HG03521 (cell line): ENCODE data around the gene INO80C.
A peak's percentile ranks its signal among the peaks of the same experiment; 100 is the strongest.
"Not testable (repeated sequence)": the region's sequence is repeated elsewhere in the genome, so short reads cannot be mapped to it uniquely, and the experiment has no call there.

Experiments
- ATAC-seq: cut with Tn5 transposase; IDR thresholded peaks from one replicate; pipeline ENCODE4 v1.9.1; 2021; ENCODE audit warnings: mild to moderate bottlenecking, moderate library complexity; ENCODE audit not compliant: unreplicated experiment

INO80C gene

DNA sequence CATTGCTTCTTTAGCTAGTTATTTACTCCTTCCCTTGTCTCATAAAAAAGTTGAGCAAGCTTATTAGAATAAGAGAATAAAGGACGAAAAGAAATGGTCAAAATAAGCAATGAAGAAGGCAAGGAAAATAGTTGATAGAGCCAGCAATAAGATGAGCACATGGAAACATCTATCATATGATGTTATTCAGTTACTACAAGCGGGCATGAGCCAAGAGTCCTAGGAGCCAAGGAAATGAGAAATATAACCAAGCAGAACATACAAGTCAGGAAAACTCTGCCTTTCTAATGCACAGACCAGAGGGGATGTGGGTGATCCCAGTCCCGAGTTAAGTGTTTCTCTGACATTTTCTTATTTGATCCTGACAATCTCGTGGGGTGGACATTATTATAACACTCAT lies 33.9 kb downstream of the INO80C start:
- ATAC-seq = no peak

DNA sequence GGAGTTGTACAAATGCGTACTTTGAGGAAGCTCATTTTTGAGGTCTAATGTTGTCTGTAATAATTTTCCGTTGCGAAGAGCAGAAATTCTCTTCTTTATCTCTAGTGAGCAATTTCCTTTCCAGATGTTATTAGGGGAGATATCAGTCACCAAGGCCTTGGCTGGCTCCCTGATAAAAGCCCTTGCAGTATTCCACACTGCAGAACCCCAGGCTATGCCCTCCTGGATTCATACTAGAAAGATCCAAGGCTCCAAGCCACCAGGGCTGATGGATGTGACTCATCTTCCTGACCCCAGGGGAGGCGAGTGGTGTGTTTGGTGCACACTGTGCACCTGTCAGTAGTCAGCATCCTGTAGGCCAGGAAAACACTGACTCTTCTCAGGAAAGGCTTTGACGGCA lies 34.7 kb downstream of the INO80C start:
- ATAC-seq = no peak

DNA sequence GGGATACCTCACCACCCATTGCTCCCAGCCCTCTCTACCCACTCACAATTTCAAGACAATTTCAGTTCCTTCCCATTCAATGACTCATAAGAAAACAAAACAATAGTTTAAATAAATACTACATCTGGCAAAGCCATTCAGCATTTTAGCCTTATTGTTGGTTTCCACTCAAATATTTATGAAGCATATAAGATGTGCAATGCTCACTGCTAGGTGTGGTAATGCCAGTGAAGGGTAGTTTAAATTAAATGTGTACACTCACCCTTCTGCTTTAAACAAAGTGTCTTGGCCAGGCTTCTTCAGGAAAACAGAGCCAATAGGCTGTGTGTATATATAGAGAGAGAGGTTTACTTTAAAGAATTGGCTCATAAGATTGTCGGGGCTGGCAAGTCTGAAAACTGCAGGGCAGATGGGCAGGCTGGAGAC lies 37.0 kb downstream of the INO80C start:
- ATAC-seq = no peak

DNA sequence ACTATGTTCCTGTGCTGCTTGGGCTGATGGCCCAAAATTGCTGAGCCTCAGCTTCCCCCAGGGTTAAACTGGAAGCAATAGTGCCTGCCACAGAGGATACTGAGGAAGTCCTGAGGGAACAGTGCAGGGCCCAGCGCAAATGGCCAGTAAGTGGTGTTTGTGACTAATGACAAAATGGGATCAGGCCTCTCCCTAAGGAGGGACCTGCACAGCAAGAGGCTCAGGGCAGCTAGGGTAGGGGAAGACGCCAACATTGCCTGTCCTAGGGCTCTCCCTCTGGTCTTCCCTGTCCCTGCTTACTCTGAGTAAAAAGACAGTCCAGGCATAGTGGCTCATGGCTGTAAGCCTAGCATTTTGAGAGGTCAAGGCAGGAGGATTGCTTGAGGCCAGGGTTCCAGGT lies 37.8 kb downstream of the INO80C start:
- ATAC-seq = no peak

GRCh38 chr18:35458677-35459441 lies 38.9 kb downstream of the INO80C start:
- peak; percentile 66 for ATAC-seq

GRCh38 chr18:35458271-35458670 lies 39.5 kb downstream of the INO80C start:
- ATAC-seq = no peak

DNA sequence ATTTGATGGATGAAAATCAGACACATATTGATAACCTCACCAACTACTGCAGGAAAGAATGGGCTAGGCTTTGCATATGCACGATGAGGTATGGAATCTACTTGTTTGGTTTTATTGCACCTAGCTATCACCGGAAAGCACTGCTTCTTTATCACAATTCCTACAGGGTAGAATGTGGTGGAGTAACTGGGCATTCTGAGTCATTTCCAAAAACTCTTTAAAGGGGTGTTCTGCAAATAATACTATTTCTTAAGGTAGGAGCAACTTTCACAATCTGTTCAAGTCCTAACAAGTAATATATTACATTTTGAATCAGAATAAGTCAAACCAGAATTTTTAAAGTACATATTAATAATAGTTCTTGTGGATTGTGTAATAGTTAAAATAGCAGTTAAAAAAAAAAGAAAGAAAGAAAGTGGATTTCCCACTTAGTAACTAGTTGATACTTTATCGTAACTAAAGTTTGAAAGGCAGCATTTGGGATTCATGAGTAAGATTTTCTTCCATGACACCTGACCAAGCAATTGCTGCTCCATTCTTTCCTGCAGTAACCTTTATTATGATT lies 40.5 kb downstream of the INO80C start:
- ATAC-seq = no peak

DNA sequence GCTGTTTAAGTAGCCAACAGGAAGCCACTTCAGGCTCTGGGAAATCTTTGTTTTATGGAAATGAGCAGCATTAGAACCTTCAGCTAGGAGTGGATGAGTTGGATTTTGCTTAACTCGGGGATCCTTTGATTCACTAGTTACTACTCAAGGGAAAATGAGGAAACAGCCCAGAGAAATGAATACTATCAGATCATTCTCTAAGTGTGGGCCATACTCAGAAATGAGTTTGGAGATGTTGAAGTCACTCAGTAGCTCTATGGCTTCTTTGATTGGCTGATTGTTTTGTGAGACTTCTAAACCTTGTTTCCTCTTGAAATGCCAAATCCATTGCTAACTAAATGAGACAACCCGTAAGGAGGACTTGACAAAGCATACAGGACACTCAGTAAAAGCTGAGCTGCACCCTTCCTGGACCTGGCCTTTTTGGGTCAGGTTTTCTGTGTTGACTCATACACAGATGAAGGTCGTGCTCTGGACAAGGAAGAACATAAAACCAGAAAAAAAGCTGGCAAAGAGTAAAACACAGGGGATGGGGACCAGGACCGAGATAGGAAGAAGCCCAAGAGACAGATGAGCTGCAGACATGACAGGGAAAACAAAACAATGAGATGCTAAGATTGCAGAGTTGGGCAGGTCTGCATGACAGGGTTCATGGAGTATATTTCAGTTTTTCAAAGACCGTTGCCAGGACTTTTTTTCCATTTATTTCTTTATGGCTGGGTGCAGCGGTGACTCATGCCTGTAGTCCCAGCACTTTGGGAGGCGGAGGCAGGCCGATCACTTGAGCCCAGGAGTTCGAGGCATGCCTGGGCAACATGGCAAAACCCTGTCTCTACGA lies 41.6 kb downstream of the INO80C start:
- ATAC-seq = no peak

- ATAC-seq = no peak
Measured at GRCh38 chr18:35454803-35455202, 43.0 kb downstream of the INO80C start.

- not testable (repeated sequence) for ATAC-seq
Measured at GRCh38 chr18:35453065-35453464, 44.7 kb downstream of the INO80C start.

DNA sequence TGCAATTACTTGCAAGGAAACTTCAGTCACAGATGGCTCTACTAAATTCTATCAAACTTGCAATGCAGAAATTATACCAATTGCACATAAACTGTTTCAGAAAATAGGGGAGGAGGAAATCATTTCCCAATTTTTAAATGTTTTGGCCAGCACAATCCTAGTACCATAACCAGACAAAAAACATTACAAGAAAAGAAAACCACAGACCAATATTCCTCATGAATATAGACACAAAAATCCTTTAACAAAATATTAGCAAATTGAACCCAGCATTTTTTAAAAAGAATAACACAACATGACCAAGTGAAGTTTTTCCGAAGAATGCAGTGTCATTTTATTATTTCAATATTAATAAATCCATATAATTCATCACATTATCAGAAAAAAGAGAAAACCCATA lies 45.8 kb downstream of the INO80C start:
- no peak for ATAC-seq

DNA sequence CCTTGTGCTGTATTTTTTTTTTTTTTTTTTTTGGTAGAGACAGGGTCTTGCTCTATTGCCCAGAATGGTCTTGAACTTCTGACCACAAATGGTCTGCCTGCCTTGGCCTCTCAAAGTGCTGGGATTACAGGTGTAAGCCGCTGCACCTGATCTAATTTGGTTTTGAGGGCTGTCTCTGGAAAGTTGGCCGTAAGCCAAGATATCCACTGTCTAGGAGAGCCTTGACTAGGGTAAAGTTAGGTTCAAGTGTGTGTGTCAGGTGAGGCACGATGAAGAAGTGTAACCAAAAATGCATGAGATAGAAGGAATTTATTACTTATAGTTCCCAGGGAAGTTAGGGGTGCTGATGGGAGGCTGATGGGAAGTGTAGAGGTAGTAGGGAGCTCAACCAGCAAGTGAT lies 46.7 kb downstream of the INO80C start:
- no peak for ATAC-seq

GRCh38 chr18:35444636-35445035 lies 53.1 kb downstream of the INO80C start:
- ATAC-seq = no peak

DNA sequence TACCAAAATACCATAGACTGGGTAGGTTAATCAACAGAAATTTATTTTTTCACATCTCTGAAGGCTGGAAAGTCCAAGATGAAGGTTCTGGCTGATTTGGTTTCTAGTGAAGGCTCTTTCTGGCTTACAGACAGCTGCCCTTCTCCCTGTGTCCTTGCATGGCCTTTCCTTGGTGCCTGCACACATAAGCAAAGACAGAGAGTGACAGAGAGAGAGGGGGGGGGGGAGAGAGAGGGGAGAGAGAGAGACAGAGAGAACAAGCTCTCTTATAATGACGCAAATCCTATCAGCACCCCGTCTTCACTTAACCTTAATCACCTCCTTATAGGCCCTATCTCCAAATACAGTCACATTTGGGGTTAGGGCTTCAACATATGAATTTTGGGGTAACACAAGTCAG lies 53.9 kb downstream of the INO80C start:
- ATAC-seq = no peak

GRCh38 chr18:35443434-35443833 lies 54.3 kb downstream of the INO80C start:
- no peak for ATAC-seq

- ATAC-seq = no peak
Measured at GRCh38 chr18:35442701-35443100, 55.1 kb downstream of the INO80C start.

DNA sequence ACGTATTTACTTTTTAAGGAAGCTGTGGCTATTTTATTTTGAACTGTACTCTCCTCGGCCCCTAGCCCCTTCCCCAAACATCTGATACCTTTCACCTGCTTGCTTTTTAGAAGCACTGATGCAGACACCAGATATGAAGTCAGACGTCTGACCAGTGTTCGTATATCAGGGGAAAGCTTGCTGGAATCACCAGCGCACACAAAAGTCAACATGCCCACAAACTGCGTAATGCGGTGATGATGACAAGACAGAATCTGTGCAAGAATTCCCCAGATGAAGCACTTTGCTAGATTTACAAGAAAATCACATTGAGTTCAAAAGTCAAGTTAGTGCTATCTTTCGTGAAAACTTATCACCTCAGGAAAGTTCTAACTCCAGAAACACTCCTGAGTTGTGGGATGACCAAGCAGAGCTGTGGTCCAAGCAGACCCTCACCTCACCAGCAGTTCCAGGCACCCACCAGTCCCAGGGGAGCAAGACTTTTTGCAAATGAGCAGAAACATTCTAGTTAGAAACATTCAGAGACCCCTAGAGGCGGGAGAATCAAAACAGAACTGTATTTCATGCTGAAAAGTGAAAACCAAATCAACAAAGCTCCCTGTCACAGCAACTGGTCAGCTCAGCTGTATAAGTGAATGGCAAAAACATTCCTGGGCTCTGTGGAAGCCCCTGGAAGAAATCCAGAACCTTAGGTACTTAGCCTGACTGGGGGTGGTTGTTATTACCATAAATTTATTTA lies 55.7 kb downstream of the INO80C start:
- no peak for ATAC-seq

- ATAC-seq = no peak
Measured at GRCh38 chr18:35438480-35439234, 59.1 kb downstream of the INO80C start.

DNA sequence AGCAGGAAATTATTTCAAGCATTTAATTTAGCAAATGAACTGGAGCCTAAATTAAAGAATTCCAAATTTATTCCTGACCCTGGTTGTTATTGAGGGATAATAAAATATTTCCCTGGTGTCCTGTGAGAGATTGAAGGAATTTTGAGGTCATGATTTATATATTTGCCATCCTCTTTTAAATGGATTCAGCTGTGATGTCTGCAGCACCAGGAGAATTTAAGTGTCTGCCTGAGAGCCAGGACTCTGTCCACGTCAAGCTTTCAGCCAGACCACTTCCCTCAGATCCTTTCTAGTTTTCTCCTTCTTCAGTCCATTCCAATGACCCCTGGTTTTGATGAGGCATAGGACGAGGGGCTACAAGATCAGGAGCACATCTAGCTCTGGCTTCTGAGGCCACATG lies 59.9 kb downstream of the INO80C start:
- no peak for ATAC-seq

DNA sequence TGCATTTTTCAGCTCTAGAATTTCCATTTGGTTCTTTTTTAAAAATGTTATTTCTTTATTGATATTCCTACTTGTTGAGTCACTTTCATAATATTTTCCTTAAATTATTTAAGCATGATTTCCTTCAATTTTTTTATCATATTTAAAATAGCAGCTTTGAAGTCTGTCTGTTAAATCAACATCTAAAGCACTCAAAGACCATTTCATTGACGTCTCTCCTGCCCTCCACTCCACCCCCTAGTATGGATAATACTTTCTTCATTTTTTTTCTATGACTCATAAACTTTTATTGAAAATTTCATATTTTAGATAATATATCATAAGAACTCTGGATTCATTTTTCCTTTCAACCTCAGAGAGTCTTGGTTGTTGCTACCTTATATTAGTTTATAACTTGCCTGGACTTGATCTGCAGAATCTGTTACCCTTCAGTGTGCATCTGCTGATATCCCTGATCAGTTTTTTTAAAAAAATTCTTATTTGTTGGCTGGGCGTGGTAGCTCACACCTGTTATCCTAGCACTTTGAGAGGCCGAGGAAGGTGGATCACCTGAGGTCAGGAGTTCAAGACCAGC lies 61.6 kb downstream of the INO80C start:
- ATAC-seq = no peak
